GM21515 (cell line): Measurements from ENCODE around the gene DARS2.
"Not testable (repeated sequence)": the region's sequence is repeated elsewhere in the genome, so short reads cannot be mapped to it uniquely, and the experiment has no call there.

Experiments
- ATAC-seq: cut with Tn5 transposase; IDR thresholded peaks from one replicate; pipeline ENCODE4 v1.9.1; 2021; ENCODE audit not compliant: unreplicated experiment

Gene DARS2

DNA sequence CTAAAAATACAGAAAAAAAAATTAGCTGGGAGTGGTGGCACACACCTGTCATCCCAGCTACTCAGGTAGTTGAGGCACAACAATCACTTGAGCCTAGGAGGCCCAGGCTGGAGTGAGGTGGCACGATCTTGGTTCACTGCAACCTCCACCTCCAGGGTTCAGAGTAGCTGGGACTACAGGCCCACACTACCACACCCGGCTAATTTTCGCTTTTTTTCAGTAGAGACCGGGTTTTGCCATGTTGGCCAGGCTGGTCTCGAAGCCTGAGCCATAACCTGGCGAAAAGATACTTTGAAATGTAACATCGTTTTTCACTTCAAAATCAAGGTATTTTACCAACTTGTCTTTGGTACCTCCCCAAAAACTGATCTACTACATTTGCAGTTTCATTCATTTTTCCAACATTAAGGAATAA lies 37.3 kb downstream of the DARS2 start:
- no peak for ATAC-seq

DNA sequence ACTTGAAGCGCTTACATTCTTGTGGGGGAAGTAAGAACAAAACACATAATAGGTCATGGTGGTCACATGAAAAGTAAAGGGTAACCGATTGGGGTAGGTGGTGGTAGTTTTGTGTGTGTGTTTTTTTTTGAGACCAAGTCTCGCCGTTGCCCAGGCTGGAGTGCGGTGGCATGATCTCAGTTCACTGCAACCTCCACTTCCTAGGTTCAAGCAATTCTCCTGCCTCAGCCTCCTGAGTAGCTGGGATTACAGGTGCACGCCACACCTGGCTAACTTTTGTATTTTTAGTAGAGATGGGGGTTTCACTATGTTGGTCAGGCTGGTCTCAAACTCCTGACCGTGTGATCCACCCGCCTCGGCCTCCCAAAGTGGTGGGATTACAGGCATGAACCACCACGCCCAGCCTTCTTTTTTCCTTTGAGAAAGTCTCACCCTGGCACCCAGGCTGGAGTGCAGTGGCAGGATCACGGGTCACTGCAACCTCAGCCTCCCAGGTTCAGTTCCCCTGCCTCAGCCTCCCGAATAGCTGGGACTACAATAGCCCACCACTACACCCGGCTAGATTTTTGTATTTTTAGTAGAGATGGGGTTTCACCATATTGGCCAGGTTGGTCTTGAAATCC lies 37.8 kb downstream of the DARS2 start:
- not testable (repeated sequence) for ATAC-seq

DNA sequence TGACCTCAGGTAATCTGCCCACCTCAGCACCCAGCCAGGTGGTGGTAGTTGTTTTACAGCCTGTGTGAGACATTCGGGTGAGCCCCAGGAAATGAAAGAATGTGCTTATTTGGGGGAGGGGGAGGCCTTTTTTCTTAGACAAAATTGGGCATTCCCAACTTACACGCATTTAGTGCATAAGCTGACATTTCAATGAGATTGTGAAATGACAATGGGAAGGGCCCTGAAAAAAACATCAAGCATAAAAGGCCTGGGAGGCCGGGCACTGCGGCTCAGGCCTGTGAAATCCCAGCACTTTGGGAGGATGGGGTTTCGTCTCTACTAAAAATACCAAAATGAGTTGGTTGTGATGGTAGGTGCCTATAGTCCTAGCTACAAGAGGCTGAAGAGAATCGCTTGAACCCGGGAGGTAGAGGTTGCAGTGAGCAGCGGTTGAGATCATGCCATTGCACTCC lies 38.3 kb downstream of the DARS2 start:
- no peak for ATAC-seq

DNA sequence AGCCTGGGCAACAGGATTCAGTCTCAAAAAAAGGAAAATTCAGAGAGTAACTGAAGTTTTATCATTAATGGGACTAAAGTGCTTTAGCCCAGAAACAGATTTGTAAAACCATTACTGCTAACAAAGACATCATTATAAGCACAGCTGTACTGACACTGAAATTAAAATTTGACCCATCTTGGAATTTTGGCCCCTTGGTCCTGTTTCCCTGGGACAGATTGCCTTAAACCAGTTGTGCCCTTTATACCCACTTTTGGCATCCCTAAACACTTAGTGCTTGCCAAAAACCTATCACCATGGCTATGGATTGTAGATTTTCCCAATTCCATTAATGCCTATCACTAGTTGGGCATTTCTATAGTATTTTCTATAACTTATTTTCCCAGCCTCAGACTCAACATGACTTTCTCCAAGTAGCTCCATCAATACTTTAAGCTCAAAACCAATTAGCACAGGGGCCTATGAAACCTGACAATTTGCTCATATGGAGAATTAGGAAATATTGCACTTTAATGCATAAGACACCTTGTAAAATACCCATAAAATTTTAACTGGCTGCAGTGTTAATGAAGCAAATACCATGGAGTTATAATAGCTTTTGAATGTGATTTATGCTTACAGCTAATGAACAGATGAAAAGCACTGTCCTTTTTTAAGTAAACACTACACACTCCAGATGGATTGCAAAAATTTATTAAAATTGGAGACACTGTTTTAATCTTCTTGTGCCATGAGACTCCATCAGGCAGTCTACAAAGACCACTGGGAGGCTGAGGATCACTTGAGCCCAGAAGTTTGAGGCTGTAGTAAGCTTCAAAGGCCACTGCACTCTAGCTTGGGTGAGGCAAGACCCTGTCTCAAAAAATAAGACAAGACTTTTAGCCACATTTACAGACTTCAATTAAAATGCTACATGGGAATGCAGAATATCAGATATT lies 39.0 kb downstream of the DARS2 start:
- ATAC-seq = no peak

DNA sequence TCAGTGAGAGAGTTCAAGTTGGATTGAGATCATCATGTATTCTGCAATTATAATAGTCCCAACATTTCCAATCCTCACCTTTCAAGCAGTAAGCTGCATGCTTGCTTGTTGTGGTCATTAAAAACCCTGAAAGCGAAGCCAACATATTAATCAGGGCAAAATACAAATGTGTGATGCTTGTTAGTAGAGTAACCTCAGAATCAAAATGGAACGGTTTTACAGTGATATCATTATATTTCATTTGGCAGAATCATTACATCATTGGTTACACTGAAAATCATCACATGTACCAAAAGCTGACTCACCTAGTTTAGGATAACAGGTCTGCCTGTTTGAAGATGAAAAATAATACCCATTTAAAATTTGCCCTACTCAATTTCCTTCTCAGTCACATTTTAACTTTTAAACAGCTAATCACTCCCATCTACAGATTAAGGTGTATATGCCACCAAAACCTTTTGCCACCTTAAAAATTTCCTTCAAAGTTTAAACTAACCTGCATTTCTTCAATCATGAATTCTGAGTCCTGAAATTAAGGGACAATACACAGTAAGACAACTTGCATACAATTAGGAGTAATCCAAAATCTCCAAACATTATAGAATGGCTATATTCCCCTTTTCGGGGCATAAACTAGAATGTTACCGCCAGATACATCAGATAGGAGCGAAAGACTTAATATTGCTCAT lies 39.9 kb downstream of the DARS2 start:
- no peak for ATAC-seq

DNA sequence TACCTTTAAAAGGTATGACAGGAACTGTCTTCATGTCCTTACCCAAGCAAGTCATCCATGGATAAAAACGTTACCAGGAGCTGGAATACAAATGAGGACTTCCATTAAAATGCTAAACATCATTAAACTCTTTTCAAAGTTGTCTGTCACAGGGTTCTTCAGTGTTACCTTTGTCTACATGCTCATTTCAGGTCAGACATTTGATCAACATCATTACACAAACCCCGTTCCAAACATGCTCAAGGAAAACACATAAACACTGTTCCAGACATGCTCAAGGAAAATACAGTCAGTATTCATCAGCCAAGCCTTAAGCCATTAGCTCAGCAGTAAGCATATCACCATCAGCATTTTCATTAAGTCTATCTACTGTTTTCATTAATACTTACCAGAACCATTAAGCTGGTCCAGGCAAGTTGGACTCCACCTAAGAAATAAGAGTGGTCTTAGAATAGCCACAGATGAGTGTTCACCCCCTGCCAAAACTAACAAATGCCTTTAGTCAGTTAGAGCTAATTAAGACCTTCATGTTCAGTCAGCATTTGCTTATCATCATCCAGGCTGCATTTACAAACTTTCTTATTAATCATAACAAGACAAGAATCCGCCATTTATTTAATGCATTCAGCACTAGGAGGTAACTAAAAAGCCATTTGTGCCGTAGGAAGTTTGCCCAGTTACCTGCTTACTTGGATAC lies 41.1 kb downstream of the DARS2 start:
- no peak for ATAC-seq

DNA sequence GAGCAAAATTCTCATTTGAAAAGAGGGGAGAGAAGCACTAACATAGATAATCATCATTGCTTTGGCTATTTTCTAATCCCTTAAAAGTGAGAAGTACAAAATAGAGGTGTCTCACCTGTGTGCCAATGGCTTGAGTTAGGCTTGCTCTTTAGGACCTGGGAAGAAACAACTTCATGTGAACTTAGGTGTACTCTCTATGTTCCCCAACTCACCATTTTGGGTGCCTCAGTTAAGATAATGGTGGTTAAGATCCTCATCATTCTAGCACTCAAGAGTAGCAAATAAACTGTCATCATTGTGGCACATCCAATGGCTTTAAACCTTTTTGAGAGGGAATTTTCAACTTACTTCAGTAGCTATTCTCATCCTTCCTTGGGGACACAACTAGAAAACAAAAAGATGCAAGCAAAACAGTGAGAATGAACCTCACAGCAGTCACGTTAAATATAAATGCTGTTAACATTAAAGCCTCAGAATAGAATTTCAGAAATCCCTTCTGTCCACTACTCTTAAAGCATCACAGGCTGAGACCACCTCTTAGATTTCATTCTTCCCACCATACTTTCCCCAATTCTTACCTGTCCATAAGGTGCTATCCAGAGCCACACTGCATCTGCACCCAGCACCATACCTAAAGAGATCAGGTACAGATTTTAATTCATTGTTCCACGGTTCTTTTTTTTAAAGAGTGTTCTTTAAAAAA lies 42.1 kb downstream of the DARS2 start:
- no peak for ATAC-seq

DNA sequence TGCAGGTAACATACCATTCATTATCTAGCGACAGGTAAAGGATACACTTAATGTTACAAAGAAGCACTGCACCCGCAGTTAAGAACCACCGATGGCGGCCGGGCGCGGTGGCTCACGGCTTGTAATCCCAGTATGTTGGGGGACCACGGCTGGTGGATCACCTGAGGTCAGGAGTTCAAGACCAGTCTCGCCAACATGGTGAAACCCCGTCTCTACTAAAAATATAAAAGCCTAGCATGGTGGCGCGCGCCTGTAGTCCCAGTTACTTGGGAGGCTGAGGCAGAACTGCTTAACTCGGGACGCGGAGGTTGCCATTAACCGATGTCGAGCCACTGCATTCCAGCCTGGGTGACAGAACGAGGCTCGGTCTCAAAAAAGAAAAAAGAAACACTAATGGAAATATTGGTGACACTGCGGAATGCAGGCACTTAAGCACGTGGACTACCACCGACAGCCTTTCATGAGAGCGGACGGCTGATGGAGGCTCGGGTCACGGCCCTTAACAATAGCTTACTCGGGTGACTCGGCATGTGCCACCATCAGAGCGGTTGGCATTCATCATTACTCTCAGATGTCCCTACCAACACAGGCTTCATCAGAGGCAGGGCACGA lies 42.8 kb downstream of the DARS2 start:
- no peak for ATAC-seq

DNA sequence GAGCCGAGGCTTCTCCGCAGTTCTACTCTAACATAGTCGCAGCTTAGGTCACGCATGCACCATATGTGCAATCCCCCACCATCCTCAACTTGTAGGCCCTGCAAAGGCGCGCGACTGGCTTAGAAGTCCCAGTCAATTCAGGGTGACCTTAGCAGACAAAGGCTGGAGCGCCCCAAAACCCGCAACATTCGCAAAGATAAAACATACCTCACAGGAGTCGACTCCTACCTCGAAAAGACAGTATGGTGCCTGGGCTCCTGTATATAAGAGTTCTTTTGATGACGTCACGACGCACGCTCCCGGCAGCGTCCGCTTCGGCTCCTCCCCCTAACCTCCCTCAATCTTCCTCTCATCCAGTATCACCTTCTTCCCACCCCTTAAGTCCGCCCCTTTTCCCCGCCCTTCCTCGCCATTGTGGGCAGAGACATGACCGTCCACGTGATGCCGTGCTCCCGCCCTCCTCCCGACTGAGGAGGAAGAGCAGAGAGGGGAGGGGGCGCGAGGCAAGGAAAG lies 43.3 kb downstream of the DARS2 start, which contains the start of gene GAS5:
Gene GAS5 (minus strand): TSS at position 237 of the 513 bp plus-strand sequence.
- ATAC-seq = peak; percentile 65

DNA sequence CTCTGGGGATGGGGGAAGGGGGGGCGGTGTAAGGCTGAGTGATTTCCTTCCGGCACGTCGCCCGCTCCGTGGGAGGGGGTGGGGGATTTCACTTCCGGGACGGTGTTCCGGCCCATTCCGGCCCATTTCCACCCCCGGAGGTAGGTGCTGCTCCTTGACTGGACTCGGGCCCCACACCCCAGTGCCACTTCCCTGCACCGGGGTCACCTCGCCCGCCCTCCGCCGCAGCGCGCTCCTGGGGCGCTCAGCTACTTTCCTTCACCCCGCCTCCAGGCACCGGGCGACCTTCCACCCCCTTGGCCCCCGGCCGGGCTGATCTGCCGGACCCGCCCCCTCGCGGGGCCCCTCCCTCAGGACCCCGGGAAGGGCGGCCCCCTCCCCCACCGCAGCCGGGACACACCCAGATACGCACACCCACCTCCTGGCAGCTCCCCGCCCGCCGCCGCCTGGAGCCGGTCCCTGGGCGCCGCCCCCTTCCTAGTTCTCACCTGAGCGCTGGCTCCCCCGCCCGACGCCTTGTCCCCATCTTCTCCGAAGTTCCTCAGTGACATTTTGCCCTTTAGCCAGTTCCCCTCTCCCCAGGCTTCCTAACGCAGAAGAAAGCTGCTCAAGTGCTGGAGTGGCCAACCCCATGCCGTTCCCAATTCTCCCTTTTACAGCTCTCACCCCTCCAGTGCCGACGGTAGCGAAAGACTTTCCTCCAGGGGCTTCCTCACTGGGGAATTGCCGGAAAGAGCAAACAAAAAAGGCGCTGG lies 44.0 kb downstream of the DARS2 start, which contains the start of gene ZBTB37:
Gene ZBTB37 (plus strand): TSS at position 115 of the 755 bp plus-strand sequence. CDS start 1,846 bp downstream, outside the sequence.
- peak; percentile 53 for ATAC-seq

DNA sequence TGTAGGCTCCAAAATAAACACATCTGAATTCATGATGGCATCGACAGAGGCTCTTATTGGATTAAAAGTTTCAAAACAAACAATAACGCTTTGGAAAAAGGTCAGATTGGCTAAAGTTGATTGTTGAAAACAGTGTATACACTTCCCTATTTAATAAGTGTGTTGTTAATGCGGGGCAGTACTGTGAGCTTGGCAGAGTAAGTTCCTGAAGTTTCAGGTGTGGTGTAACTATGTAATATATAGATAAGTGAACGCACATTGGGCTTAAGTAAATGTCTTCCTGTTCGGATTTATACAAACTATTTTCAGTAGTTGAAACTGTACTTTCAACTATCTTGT lies 44.5 kb downstream of the DARS2 start:
- ATAC-seq = no peak

DNA sequence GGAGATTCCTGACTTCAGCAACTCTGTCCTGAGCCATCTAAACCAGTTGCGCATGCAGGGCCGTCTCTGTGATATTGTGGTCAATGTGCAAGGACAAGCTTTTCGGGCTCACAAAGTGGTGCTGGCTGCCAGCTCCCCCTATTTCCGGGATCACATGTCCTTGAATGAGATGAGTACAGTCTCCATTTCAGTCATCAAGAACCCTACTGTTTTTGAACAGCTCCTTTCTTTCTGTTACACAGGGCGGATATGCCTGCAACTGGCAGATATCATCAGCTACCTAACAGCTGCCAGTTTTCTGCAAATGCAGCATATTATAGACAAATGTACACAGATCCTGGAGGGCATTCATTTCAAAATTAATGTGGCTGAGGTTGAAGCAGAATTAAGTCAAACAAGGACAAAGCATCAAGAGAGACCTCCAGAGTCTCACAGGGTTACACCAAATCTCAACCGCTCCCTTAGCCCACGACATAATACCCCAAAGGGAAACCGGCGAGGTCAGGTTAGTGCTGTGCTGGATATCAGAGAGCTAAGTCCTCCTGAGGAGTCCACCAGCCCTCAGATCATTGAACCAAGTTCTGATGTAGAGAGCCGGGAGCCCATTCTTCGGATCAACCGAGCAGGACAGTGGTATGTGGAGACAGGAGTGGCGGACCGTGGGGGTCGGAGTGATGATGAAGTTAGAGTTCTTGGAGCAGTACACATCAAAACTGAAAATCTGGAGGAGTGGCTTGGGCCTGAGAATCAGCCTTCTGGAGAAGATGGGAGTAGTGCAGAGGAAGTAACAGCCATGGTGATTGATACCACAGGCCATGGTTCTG lies 46.0 kb downstream of the DARS2 start:
- ATAC-seq = no peak

DNA sequence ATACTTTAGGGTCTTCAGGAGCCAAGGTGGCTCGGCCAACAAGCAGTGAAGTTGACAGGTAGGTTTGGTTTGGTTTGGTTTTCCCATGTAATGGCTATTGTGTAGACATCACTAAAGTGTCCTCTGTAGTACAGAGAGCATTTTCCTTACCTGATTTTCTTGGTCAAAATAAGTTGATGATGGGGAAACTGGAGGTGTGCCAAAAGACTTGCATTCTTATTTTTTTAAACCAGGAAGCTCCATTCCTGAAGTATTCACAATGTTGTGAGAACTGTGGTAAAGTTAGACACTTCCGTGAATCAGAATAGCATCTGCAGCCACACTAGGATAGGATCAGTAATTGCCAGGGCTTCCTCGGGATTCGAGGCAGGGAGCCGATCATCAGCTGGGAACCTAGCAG lies 46.6 kb downstream of the DARS2 start:
- no peak for ATAC-seq

DNA sequence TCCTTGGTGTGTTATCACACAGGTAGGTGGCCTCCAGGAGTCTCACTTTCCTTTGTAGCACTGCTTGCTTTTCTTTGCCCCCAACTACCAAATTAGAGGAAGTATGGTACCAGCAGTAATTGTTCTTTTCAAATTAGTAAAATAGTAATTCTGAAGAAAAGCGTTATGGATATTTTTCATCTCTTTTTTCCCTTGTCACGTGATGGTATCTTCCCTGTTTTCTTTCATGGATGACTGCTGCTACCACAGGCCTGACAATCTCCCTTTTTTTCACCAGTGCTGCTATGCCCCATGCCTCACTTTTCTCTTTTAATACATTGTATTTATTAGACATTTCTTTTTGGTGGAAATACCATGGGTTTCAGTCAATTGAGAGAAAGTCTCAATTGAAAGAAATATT lies 47.0 kb downstream of the DARS2 start:
- ATAC-seq = no peak

DNA sequence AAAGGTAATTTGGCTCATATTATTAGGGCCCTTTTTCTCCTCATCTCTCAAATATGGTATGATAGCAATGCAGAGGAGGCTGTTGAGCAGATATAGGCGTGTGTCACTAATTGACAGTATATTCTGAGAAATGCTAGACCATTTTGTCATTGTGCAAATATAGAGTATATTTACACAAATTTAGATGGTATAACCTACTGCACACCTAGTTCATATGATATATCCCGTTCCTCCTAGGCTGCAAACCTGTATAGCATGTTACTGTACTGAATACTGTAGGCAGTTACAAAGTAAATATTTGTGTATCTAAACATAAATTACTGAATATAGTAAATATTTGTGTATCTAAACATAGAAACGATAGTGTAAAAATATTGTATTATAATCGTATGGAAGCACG lies 52.3 kb downstream of the DARS2 start:
- ATAC-seq = no peak

DNA sequence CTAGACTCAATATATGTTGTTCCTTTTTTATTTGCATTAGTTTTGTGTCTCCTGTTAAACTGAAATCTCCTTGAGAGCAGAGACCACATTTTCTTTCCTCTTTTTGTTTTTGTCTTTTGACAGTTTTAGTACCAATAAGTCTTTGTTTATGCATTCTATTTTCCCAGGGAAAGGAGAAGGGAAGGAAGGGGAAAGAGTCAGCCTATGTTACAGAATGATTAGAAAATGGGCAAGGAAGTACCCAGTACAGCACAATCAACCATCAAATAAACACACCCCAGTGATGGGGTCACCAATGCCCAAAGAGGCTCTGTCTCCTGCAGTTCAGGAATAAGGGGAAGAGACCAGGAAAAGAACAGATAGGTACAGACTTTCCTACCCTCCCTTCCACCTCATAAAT lies 53.8 kb downstream of the DARS2 start:
- ATAC-seq = no peak

DNA sequence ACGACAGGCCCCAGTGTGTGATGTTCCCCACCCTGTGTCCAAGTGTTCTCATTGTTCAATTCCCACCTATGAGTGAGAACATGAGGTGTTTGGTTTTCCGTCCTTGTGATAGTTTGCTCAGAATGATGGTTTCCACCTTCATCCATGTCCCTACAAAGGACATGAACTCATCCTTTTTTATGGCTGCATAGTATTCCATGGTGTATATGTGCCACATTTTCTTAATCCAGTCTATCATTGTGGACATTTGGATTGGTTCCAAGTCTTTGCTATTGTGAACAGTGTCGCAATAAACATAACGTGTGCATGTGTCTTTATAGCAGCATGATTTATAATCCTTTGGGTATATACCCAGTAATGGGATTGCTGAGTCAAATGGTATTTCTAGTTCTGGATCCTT lies 56.6 kb downstream of the DARS2 start:
- ATAC-seq = not testable (repeated sequence)

DNA sequence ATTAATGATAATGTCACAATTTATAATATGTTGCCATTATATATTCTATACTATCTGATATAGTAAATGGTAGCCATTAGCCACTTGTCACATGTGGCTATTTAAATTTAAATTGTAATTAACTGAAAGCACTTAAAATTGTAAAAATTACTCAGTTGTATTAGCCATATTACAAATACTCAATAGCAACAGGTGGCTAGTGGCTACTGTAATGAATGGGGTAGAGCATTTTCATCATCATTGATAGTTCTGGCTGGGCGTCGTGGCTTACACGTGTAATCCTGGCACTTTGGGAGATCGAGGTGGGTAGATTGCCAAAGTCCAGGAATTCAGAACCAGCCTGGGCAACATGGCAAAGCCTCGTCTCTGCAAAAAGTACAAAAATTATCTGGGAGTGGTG lies 60.2 kb downstream of the DARS2 start:
- ATAC-seq = no peak
